ENCODE results near the gene MIB1. TPM values are rescaled to one million over a fixed set of nuclear protein-coding genes. Genes with fewer than 3 reads are reported as not detected.
"Not testable (repeated sequence)": the region's sequence is repeated elsewhere in the genome, so short reads cannot be mapped to it uniquely, and the experiment has no call there.

The MIB1 gene
- total RNA-seq, 4 donors from 2014 or later: 17.9 to 25.3 (median 21.1) TPM

DNA sequence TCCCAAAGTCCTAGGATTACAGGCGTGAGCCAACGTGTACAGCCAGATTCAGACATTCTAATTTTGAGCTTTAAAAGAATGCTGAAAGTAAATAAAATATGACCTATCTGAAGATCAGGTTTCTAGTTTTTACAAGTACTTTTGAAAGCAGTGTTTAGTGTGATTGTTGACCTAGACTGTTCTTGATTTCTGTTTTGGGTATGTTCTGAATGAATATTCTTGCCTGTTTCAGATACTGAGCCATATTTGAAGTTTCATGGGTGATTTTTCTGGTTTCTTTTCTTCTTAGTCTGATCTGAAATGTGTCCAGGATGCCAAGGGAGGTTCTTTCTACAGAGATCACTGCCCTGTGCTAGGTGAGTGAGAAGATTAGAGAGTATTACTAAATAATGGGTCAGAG lies 37.2 kb downstream of the MIB1 start:
- WGBS, 2 donors: 62 to 80% methylated on average over 2 of the region's 2 CpGs
- DNase-seq (ENCODE audit: low spot score in 2 of 2): no peak
- intact Hi-C loops (cut with DNase I; ENCODE audit: low total_unique reads): no loop called here
- no peak overlapping the region for H3K4me3 ChIP-seq (ENCODE audit: low read depth, poor library complexity, severe bottlenecking)
- TF ChIP-seq POLR2A (IDR thresholded peaks at IDR 0.05): no peak
- TF ChIP-seq, protein P1, sequence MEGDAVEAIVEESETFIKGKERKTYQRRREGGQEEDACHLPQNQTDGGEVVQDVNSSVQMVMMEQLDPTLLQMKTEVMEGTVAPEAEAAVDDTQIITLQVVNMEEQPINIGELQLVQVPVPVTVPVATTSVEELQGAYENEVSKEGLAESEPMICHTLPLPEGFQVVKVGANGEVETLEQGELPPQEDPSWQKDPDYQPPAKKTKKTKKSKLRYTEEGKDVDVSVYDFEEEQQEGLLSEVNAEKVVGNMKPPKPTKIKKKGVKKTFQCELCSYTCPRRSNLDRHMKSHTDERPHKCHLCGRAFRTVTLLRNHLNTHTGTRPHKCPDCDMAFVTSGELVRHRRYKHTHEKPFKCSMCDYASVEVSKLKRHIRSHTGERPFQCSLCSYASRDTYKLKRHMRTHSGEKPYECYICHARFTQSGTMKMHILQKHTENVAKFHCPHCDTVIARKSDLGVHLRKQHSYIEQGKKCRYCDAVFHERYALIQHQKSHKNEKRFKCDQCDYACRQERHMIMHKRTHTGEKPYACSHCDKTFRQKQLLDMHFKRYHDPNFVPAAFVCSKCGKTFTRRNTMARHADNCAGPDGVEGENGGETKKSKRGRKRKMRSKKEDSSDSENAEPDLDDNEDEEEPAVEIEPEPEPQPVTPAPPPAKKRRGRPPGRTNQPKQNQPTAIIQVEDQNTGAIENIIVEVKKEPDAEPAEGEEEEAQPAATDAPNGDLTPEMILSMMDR (IDR thresholded peaks at IDR 0.05): no peak

- TF ChIP-seq, protein P1 (IDR thresholded peaks at IDR 0.05): no peak
- no peak for TF ChIP-seq POLR2A (IDR thresholded peaks at IDR 0.05)
- no peak overlapping the region for H3K4me3 ChIP-seq (ENCODE audit: low read depth, poor library complexity, severe bottlenecking)
- DNase-seq (ENCODE audit: low spot score in 2 of 2): no peak
- intact Hi-C loops (cut with DNase I; ENCODE audit: low total_unique reads): no loop called here
Observed at GRCh38 chr18:21786526-21786925, 45.9 kb downstream of the MIB1 start.

DNA sequence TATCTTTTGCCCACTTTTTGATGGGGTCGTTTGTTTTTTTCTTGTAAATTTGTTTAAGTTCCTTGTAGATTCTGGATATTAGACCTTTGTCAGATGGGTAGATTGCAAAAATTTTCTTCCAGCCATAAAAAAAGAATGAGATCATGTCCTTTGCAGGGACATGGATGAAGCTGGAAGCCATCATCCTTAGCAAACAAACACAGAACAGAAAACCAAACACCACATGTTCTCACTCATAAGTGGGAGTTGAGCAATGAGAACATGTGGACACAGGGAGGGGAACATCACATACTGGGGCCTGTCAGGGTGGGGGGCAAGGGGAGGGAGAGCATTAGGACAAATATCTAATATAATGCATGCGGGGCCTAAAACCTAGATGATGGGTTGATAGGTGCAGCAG lies 55.5 kb downstream of the MIB1 start:
- 71 to 75% methylated on average over 2 of the region's 2 CpGs for whole genome bisulfite sequencing, 2 donors
- H3K4me3 ChIP-seq (ENCODE audit: low read depth, poor library complexity, severe bottlenecking); intact Hi-C loops (cut with DNase I; ENCODE audit: low total_unique reads): not testable (repeated sequence)
- DNase-seq (ENCODE audit: low spot score in 2 of 2): peak in 1 of 2 donors; percentile 17

DNA sequence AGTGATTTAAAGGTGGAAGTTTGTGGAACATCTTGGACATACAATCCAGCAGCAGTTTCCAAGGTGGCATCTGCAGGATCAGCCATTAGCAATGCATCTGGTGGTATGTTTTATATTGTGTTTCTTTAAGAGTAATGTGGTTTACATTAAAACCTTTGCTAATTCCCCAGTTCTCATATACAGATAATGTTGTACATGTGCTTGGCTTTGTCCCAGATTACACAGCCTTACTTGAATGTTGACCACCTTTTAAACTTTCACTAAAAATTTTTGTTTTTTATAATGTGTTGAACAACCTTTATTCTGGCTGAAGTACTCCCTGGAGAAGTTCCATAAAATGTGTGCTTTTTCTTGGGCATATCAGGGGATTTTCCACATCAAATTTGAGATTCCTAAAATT lies 57.5 kb downstream of the MIB1 start:
- no peak for TF ChIP-seq POLR2A (IDR thresholded peaks at IDR 0.05)
- TF ChIP-seq, protein P1 (IDR thresholded peaks at IDR 0.05): no peak
- DNase-seq (ENCODE audit: low spot score in 2 of 2): no peak
- intact Hi-C loops (cut with DNase I; ENCODE audit: low total_unique reads): no loop called here
- no peak overlapping the region for H3K4me3 ChIP-seq (ENCODE audit: low read depth, poor library complexity, severe bottlenecking)

GRCh38 chr18:21799721-21800120 lies 59.1 kb downstream of the MIB1 start:
- TF ChIP-seq POLR2A (IDR thresholded peaks at IDR 0.05): no peak
- TF ChIP-seq, protein P1 (IDR thresholded peaks at IDR 0.05): no peak
- intact Hi-C loops (cut with DNase I; ENCODE audit: low total_unique reads): loop anchor here (10.0 kb wide), 1 partner anchor 685 kb away; the partner anchor contains the start of gene ROCK1
- no peak for DNase-seq (ENCODE audit: low spot score in 2 of 2)

GRCh38 chr18:21803495-21803894 lies 62.9 kb downstream of the MIB1 start:
- no peak overlapping the region for H3K4me3 ChIP-seq (ENCODE audit: low read depth, poor library complexity, severe bottlenecking)
- intact Hi-C loops (cut with DNase I; ENCODE audit: low total_unique reads): loop anchor here (10.0 kb wide), 1 partner anchor 689 kb away; the partner anchor contains the start of gene ROCK1
- TF ChIP-seq POLR2A (IDR thresholded peaks at IDR 0.05): no peak
- TF ChIP-seq, protein P1 (IDR thresholded peaks at IDR 0.05): no peak
- DNase-seq (ENCODE audit: low spot score in 2 of 2): no peak
- 75 to 76% methylated on average over 3 of the region's 3 CpGs for WGBS, 2 donors

More at GRCh38 chr18:21799721-21800120, 59.1 kb downstream of the MIB1 start:
- no peak overlapping the region for H3K4me3 ChIP-seq (ENCODE audit: low read depth, poor library complexity, severe bottlenecking)
